SIG-M5 treated with dmso at 0.1 percent for 504 hours (cell line): ENCODE measurements around the gene ASCL2.
"Not testable (repeated sequence)": the region's sequence is repeated elsewhere in the genome, so short reads cannot be mapped to it uniquely, and the experiment has no call there.

Experiments
- DNase-seq: peaks from one replicate; lab custom pipeline; 2025; ENCODE audit not compliant: unreplicated experiment; lab: John Stamatoyannopoulos, UW

ASCL2 gene

DNA sequence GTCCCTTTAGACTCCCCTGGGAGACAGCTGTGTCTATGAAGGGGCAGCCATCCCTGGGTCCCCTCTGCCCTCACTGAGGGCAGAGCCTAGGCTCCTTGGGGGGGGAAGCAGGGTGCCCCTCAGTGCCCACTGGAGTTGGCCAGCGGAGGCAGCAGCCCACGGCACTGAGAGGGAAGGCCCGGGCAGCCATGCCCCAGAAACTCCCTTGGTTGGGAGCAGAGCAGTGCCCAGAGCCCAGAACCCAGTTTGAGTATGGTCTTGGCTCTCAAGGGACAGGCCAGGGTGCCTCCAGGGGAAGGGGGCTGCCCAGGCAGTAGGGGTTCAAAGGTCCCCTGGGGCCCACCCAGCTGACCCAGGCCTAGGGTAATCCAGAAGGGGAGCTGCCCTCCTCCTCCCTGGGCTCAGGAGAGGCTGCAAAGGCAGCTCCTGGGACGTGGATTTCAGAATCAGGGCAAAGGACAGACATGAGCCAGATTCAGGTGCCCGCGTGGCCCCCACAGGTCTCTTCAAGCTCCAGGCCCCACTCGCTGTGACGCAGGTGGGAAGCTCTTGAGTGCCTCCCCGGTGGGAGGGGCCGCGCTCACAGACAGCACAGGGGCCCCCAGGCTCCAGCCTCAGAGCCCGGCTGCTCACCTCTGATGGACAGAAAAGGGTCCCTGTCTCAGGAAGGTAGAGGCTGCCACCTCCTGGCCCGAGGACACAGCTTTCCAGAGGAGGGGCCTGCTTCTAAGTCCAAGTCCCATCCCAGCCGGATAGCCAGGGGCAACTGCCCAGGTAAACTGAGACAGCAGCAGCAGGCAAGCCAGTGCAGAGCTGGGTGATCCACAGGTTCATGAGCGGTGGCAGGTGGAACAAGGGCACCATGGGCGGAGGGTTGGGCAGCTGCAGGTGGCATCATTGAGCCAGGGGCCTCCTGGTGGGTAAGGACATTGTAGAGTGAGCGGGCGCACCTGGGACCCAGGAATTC lies 28.7 kb upstream of the ASCL2 start:
- peak; percentile 14 for DNase-seq

DNA sequence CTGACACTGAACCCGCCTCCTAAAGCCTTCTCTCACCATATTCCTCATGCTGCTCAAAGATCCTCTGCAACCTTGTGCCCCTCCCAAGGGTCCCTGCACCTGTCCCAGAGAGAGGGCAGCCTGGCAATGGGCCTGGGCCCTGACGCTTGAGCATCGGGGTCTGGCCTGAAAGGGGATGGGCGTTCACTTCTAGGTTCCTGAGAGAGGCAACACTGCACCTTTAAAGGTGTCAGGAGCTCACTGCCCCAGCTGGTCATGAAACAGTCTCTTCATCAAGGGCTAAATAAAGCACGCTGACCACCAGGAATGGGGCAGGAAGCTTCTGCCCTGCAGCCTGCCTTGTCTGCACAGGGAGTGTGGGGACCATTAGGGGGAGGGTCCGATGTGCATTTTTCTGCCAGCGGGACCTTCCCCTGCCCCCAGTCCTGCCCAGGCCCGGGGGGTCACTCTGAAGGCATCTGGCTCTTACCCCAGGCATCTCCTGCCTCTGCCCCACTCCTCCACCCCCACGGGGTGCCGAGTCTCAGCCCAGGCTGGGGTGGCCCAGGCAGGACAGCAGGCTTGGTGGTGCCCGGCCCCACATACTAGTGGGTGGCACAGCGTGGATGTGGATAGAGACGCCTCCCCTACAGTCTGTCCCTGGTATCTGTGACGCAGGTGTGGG lies 27.9 kb upstream of the ASCL2 start:
- DNase-seq: no peak

DNA sequence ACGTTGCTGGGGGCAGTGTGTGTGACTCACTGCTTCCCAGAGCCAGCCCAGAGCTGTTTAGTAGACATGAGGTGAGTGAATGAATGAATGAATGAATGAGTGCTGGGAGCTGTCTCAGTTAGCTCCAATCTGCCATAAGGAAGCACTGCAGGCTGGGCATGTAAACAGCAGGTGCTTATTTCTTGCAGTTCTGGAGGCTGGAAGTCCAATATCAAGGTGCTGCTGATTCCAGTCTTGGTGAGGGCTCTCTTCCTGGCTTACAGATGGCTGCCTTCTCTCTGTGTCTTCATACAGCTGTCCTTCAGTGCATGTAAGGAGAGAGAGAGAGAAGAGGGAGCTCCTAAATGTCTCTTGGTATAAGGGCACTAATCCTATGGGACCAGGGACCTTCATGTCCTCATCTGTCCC lies 27.2 kb upstream of the ASCL2 start:
- DNase-seq: no peak

DNA sequence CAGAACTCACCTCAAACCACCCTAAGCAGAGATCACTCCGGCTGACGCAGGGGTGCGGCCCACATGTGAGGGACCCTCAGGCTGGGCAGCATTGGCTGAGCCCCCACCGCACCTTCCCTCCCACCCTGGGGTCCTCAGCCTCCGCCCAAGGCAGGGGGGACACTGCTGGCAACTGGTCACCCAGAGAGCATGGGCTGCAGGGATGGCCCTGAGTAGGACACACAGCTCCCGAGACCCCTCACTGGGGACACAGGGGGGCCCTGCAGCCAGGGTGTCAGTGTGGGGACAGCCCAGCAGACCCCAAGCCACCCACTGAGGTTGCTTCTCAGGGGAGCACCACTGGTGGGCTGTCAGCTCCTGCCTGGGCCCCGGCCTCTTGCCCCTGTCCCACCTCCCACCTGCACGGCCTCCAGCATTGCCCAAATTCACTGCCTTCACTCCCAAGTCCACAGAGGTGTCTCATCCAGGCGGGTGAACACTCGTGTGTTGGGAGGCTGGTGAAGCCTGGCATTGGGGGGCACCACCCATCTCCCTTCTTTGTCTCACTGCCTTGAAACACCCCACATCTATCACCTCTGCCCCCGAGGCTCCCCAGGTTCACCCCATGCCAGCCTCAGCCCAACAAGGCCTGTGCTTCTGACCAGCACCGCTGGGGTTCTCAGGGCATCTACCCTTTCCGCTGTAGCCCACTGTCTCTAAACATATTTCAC lies 26.7 kb upstream of the ASCL2 start:
- DNase-seq: no peak

DNA sequence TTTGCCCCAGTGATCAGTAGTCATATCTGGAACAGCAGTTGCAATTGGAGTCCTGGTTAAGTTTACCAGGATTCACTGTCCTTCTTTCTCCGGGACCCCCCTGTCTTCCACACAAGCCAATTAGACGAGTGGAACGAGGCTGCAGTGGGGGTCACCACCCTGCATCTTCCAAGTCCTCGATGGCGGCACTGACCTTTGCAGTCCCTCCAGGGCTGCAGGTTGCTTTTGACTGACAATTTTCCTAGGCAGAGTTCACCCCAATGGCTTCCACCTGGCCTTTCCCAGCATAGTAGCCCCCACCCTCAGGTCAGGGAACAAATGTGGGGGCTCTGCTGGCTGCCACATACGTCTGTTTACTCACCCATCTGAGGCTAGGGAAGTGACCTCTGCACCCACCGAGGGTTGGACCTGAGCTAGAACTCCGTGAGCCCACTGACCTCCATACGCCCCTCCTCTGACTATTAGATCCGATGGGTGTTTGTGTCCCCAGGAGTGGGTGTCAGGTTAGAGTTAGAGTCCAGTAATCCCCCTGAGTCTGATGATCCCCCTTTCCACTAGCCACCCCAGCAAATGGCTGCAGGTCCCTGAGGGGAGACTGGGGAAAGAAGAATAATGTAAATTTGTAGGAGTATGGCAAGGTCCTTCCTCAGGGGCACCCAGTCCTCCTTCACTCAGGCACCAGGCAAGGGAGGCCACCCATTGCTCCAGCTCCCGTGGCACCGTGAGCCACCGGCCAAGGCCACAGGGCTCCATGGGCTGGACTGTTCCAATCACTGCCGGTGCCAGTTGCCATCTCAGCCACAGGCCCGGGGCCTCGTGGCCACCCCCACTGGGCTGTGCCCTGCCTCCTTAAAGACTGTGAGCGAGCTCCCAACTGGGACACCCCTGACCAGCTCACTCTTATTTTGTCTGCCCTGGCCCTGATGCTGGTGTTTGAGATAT lies 25.9 kb upstream of the ASCL2 start:
- DNase-seq: no peak

DNA sequence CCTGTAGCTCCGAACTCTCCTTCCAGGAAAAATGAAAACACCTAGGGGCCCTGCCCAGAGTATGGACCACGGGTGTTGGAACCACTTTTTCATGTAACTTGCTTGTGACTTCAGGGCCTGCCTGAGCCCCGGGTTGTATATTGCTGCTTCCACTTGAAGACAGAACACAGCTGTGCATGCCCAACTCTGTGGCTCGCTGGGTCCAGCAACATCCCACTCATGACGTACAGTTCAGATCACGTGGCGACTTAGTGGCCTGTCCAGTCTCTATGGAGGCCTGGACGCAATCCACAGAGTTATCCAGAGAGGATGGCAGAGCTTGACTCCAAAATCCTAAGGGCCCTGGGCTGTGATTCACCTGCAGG lies 24.5 kb upstream of the ASCL2 start:
- DNase-seq: no peak

DNA sequence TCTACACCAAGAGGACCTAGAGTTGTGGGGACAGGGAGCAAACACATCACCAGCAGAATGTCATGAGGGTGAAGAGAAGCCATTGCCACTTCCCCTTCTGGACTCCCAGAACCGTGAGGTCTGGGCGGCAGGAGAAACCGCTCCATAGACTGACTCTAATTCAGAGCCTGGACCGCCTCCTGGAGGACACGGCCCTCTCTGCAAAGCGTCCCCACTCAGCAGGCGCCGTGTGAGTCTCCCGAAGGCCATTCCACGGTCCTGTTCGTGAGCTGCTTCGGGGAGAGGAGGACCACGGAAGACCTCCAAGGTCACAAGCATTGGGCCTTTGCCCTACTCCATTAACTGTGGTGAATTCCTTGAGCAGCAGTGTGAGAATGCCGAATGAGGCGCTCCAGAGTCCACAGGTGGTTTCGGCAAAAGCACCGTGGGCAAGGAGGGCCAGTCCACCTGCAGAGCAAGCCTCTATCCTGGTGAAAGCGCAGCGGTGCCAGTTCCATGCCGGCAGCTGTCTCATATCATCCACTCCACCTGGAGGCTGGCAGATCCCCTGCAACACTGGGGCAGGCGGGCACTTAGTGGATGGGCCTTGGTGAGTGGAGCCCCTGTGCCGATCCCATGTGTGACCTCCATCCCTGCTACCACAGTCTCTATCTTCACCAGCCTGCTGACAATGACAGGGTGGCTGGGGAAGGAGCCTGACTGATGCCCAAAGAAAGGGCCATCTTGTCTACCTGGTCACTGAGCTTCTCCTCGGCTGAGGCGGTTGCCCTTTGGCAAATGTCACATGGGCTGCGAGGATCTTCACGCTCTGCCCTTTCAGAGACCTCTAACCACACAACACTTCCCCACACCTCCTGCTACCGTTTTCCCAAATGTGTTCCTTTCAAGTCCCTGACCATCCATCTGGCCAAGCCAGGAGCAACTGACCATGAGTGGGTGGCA lies 23.9 kb upstream of the ASCL2 start:
- DNase-seq: no peak

DNA sequence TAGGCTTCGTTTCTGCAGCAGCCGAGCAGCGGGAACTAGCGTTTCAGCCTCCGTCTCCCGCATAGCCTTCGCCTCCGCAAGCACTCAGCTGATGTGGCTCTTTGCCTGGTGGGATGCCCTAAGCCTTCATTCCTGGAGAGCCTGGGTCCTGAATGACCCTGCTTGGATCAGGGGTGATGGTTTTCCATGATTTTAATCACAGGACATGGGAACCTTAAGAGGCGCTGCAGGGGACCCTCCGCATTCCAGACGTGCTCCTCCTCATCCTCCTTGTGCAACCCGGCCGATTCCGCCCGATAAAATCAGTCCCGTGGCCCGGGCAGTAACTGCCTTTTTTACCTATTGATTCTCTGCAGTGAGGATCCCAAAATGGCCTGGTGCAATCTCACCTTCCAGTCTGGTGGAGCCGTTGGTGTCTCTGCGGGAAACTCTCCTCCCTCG lies 23.2 kb upstream of the ASCL2 start:
- no peak for DNase-seq

DNA sequence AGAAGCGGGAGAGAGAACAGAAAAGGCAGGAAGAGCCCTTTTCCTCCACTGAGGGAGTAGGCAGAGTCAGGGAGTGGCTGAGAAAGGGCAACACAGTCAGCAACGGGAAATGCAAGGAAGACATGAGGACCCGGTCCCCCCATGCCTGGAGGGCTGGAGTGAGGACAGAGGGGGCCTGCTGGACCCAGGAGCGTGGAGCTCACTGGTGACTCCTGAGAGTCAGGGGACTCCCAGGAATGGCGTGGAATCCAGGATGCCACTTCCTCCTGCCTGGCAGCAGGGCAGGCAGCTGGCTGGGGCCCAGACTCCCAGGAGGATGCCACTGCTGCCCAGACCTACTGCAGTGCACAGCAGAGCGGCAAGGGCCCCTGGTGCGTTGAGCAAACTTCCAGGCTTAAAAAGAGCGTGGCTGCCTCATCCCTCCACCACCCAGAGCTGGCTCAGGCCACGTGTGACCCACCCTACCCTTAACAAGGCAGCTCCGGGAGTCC lies 20.0 kb upstream of the ASCL2 start:
- DNase-seq: no peak

DNA sequence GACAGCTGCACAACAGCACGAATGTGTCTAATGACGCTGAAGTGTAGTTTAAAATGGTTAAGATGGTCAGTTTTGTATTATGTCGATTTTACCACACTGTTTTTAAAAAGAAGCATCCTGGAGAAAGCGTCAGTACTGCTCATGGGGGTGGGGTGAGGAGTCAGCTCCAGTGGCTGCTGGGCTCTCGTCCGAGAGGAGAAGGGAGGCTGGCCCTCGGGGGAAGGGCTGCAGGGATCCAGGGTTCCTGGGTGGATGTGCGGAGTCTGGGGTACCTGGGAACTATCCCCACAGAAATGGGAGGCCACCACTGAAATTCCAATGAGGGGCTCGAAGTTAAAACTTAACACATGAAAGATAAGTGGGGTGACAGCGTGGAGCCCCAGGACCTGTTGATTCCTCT lies 19.5 kb upstream of the ASCL2 start:
- DNase-seq: no peak

DNA sequence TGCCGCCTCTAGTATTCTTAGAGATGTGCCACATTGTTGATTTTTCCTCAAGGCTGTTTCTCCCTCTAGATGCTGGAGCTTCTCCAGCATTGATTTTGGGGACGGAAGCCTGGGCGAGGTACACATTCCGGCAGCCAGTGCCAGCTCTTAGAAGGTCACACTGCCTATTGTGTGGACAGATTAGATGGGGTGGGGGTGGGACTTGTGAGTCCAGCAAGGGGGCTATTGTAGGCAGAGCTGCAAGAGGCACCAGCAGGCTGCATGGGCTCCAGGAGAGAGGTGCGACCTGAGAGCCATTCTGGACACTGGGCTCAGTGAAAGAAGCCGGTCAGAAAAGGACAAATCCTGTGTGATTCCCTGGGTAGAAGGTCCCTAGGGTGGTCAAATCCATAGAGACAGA lies 19.0 kb upstream of the ASCL2 start:
- no peak for DNase-seq

DNA sequence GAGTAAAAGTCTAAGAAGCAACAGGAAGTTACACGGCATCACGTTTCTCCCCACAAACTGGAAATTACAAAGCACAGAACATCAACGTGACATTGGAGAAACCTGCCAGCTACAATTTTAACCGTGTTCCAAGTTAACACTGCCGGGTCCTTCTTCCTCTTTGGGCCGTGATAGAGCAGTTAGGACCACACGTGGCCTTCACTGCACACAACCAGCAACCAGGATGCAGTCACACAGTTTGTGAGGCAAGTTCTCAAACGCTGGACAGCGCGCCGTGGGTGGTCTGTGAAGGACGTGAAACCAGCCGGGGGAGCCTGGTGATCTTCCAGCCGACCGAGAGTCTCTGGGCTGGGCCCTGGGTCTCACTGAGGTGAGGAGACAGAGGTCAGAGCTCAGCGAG lies 16.7 kb upstream of the ASCL2 start:
- no peak for DNase-seq

DNA sequence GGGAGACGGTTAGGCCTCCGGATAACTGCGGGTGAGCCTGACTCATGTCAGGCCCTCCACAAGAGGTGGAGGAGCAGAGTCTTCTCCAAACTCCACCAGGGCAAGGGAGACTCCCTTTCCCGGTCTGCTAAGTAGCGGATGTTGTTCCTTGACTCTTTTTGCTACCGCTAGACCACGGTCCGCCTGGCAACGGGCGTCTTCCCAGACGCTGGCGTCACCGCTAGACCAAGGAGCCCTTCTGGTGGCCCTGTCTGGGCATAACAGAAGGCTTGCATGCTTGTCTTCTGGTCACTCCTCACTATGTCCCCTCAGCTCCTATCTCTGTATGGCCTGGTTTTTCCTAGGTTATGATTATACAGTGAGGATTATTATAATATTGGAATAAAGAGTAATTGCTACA lies 16.0 kb upstream of the ASCL2 start:
- DNase-seq: not testable (repeated sequence)

DNA sequence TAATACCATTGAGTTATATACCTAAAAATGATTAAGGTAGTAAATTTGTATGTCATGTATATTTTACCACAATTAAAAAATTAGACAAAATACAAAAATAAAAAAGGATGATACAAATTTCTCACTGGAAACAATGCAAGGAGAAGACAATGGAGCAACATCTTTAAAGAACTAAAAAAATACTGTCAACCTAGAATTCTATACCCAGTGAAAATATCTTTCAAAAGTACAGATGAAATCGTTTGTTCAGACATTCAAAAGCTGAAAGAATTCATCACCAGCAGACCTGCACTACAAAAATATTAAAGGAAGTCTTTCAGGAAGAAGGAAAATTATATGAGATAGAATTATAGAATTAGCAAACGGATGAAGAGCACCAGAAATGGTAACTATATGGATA lies 9.8 kb upstream of the ASCL2 start:
- no peak for DNase-seq

DNA sequence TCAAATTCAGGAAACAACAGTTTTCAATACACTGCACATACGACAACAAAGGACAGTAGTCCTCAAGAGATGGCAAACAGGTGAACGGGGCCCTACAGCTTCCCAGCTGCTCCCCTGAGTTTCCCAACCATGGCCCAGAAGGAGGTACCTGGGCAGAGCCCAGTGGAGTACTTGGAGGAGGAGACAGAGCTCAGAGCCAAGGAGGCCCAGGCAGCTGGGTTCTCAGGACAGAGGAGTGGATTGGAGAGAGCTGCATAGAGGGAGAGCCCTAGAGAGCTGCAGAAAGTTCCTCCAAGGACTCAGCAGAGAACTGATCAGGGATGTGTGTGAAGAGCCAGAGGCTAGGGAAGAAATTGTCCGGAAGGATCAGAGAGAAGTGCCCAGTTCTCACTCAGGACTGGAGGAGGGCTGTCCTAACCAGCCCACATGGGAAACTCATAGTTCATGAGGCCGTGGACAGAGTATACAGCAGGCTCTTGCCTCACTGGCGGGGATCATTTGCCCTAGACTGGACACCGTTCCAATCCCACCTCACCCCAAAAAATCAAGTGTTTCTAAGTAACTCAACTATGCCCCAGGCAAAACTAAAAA lies 7.6 kb upstream of the ASCL2 start:
- no peak for DNase-seq

DNA sequence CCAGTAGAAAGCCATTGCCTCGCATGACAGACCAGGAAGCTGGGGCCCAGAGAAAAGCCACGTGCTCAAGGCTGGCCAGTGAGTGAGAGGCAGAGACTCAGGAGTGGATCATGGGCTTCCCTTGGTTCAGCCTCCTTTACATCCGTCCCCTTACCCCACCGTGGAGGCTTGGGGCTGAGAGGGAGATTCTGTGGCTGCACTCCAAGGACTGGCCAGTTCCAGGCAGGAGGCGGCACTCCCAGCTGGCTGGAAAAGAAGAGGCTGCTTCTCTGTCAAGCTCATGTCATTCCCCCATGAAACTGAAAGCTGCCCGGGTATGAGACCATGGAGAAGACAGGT lies 6.6 kb upstream of the ASCL2 start:
- DNase-seq: no peak

DNA sequence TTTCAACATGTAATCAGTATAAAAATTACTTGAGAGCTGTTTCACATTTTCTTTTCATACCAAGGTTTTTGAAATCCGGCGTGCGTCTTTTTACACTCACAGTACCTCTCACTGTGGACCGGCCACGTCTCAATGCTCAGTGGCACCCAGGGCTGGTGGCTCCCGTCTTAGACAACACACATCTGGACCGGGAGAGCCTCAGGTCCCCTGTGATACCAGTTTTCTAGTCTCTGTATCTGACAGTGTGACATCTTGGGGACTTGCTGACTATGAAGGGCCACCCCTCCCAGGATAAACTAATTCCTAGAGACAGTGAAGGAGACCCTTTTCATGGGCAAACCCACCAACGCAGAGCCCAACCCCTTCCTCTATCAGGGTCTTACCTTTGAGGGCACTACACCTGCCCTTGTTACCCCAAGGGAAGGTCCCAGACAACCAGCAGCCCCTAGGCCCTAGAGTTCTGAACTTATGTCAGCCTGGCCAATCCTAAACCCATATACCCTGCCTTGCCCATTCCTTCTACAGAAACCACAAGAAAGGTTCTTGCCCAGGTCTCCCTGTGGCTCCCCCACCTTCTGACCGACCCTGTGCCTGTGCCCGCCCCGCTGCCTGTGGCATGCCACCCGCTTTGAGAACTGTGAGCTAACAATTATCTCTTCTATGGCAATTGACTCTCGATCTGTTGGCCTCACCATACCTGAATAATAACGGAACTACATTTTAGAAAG lies 6.1 kb upstream of the ASCL2 start:
- no peak for DNase-seq
